Thyroid gland (tissue), 4 donors: ENCODE measurements around the gene RHOA. TPM values are rescaled to one million over a fixed set of nuclear protein-coding genes. Genes with fewer than 3 reads are reported as not detected.

Source experiments
- DNase-seq, 2 donors: peaks; one replicate each; pipeline ENCODE4 v3.0.0-alpha.2; 2019
- H3K27ac ChIP-seq, 3 donors: fragments of 200-600 bp; sonication (generic); 1 replicate in 2 of 3; 2 replicates in 1 of 3; pipeline ENCODE4 v1.5.1; 2016 to 2019; ENCODE audit warnings: mild to moderate bottlenecking in 1 of 3, moderate library complexity in 1 of 3
- H3K27me3 ChIP-seq: fragments of 200-600 bp; sonication (generic); one replicate; pipeline ENCODE4 v1.5.1; 2019
- H3K36me3 ChIP-seq, 2 donors: fragments of 200-600 bp; sonication (generic); one replicate each; pipeline ENCODE4 v1.5.1; 2016 to 2019
- H3K4me1 ChIP-seq, 2 donors: fragments of 200-600 bp; sonication (generic); one replicate each; pipeline ENCODE4 v1.5.1; 2017 to 2019
- H3K4me3 ChIP-seq, 3 donors: fragments of 200-600 bp; sonication (generic); replicated peaks in 1 of 3; 1 replicate in 2 of 3; 2 replicates in 1 of 3; pipeline ENCODE4 v1.5.1; 2016; ENCODE audit warnings: mild to moderate bottlenecking in 1 of 3
- H3K9me3 ChIP-seq: fragments of 200-600 bp; sonication (generic); one replicate; pipeline ENCODE4 v1.5.1; 2017
- CTCF ChIP-seq, 6 experiments: fragments of 200-600 bp in 3 of 6; fragments of 450-650 bp in 3 of 6; sonication (generic) in 3 of 6; IDR thresholded peaks; one replicate each; pipeline ENCODE4 v1.5.1; 2016 to 2019; ENCODE audit warnings: antibody characterized with exemption in 6 of 6, mild to moderate bottlenecking in 2 of 6, inconsistent platforms in 1 of 6, moderate library complexity in 1 of 6
- POLR2A ChIP-seq, 2 donors: fragments of 450-650 bp; IDR thresholded peaks; one replicate each; pipeline ENCODE4 v1.6.1; 2017; ENCODE audit warnings: antibody characterized with exemption in 2 of 2, mild to moderate bottlenecking in 2 of 2, moderate library complexity in 1 of 2
- WGBS, 2 donors: methylation state at CpG; one replicate each; pipeline ENCODE4 v1.1.5; 2017; 5-methylcytosine and 5-hydroxymethylcytosine counted together
- intact Hi-C: fragments of 100-400 bp; cut with DNase I; formaldehyde crosslinking; loops from one replicate; pipeline ENCODE4 v1.15.1; 2023
- total RNA-seq, 4 donors: library from RNA; depleted of rRNA; stranded (reverse); fragments of >200 nt; gene quantifications; one replicate each; pipeline ENCODE4 v1.2.3, GENCODE V29; 2016

RHOA gene
- 100 to 1,000 TPM; 437 to 789 (median 587) TPM for total RNA-seq

GRCh38 chr3:49411968-49412631 is at the start of gene RHOA, which contains the start of gene TCTA:
Gene RHOA, minus strand, starts transcription at chr3:49411976. Its CDS starts 36,387 bp downstream, at chr3:49375589.
Gene TCTA, plus strand, starts transcription at chr3:49412423. Its CDS starts 4 bp downstream, at chr3:49412427.
- Histone ChIP-seq H3K36me3 (peaks cover 0 to 4% of the 10 kb centered on the region in 2 donors), H3K27me3 (no peaks in the 10 kb centered on the region), H3K4me3 (peak within 1 kb of the TSS; percentile 45 to 91 (median 68)), H3K4me1 (peaks cover 43 to 50% of the 10 kb centered on the region in 2 donors), H3K9me3 (no peaks in the 10 kb centered on the region), H3K27ac (peak within 1 kb of the TSS; percentile 89 to 95 (median 92))
- intact Hi-C loops: loop anchor here (5.0 kb wide), 1 partner anchor 55 kb away; the partner anchor contains the start of gene GPX1
- peak; percentile 66 to 94 for TF ChIP-seq POLR2A (IDR thresholded peaks at IDR 0.05)
- peak in 1 of 6 experiments; percentile 11 for TF ChIP-seq CTCF (IDR thresholded peaks at IDR 0.05)
- DNase-seq: peak; percentile 99
- WGBS, 2 donors: 1 to 2% methylated on average over 14 to 16 of the region's 62 CpGs

- no peak overlapping the region for H3K4me3 ChIP-seq
- WGBS, 2 donors: 85 to 90% methylated on average over 4 of the region's 4 CpGs
- peak overlapping the region in 2 of 3 donors; percentile 18 to 61 for H3K27ac ChIP-seq
- H3K4me1 ChIP-seq: peaks cover 13 to 14% of the 10 kb centered on the region in 2 donors
- no peak for TF ChIP-seq CTCF (IDR thresholded peaks at IDR 0.05)
- TF ChIP-seq POLR2A (IDR thresholded peaks at IDR 0.05): no peak
- DNase-seq: no peak
- intact Hi-C loops: loop anchor here (10.0 kb wide), 1 partner anchor 204 kb away; no protein-coding TSS in a partner anchor
- no peaks in the 10 kb centered on the region for H3K9me3 ChIP-seq
- no peaks in the 10 kb centered on the region for H3K36me3 ChIP-seq
- H3K27me3 ChIP-seq: no peaks in the 10 kb centered on the region
Measured at GRCh38 chr3:49460956-49461355, 49.2 kb upstream of the RHOA start.

- H3K27me3 ChIP-seq: no peaks in the 10 kb centered on the region
- H3K4me1 ChIP-seq: peaks cover 13 to 14% of the 10 kb centered on the region in 2 donors
- no peak overlapping the region for H3K4me3 ChIP-seq
- WGBS, 2 donors: 75 to 94% methylated on average over 1 to 2 of the region's 2 CpGs
- intact Hi-C loops: loop anchor here (10.0 kb wide), 1 partner anchor 204 kb away; no protein-coding TSS in a partner anchor
- TF ChIP-seq POLR2A (IDR thresholded peaks at IDR 0.05): no peak
- no peak for TF ChIP-seq CTCF (IDR thresholded peaks at IDR 0.05)
- no peak for DNase-seq
- H3K9me3 ChIP-seq: no peaks in the 10 kb centered on the region
- no peak overlapping the region for H3K27ac ChIP-seq
- no peaks in the 10 kb centered on the region for H3K36me3 ChIP-seq
Measured at GRCh38 chr3:49460188-49460890, 48.6 kb upstream of the RHOA start.

- TF ChIP-seq CTCF (IDR thresholded peaks at IDR 0.05) (no peak), POLR2A (IDR thresholded peaks at IDR 0.05) (no peak)
- H3K4me1 ChIP-seq: peaks cover 14 to 15% of the 10 kb centered on the region in 2 donors
- no peaks in the 10 kb centered on the region for H3K36me3 ChIP-seq
- H3K27ac ChIP-seq: no peak overlapping the region
- 85 to 94% methylated on average over 2 to 3 of the region's 3 CpGs for WGBS, 2 donors
- no peaks in the 10 kb centered on the region for H3K9me3 ChIP-seq
- no peak overlapping the region for H3K4me3 ChIP-seq
- no peaks in the 10 kb centered on the region for H3K27me3 ChIP-seq
- no peak for DNase-seq
- intact Hi-C loops: no loop called here
Measured at GRCh38 chr3:49456466-49456865, 44.7 kb upstream of the RHOA start.
